GM08714 (cell line): ENCODE measurements around the gene RAD9A.
A peak's percentile ranks its signal among the peaks of the same experiment; 100 is the strongest.

Experiments used
- H3K4me3 ChIP-seq: fragments of 200-500 bp; sonication (Bioruptor generic); 2 replicates; pipeline ENCODE4 v1.5.1; 2014; ENCODE audit warnings: mild to moderate bottlenecking, low read length, inconsistent platforms
- ZNF274 ChIP-seq: IDR thresholded peaks from 2 replicates; pipeline ENCODE4 v1.6.1; 2012; ENCODE audit warnings: mild to moderate bottlenecking, low read depth, low read length

RAD9A gene

GRCh38 chr11:67391304-67392182 is at the start of gene RAD9A:
TSS of gene RAD9A (plus strand) at chr11:67391986. CDS start at chr11:67392045, 59 bp downstream.
- TF ChIP-seq ZNF274: no peak
- peak within 1 kb of the TSS; percentile 83 for H3K4me3 ChIP-seq

GRCh38 chr11:67344264-67344663 is 47.5 kb upstream of the RAD9A start:
- no peak overlapping the region for H3K4me3 ChIP-seq
- no peak for TF ChIP-seq ZNF274

- TF ChIP-seq ZNF274: no peak
- no peak overlapping the region for H3K4me3 ChIP-seq
Observed at GRCh38 chr11:67345247-67345919, 46.4 kb upstream of the RAD9A start.

- no peak for TF ChIP-seq ZNF274
- no peak overlapping the region for H3K4me3 ChIP-seq
Observed at GRCh38 chr11:67345920-67346819, 45.6 kb upstream of the RAD9A start.

GRCh38 chr11:67347964-67348749 is 43.6 kb upstream of the RAD9A start:
- no peak for TF ChIP-seq ZNF274
- no peak overlapping the region for H3K4me3 ChIP-seq

GRCh38 chr11:67349036-67349435 is 42.8 kb upstream of the RAD9A start:
- no peak overlapping the region for H3K4me3 ChIP-seq
- no peak for TF ChIP-seq ZNF274

- no peak for TF ChIP-seq ZNF274
- H3K4me3 ChIP-seq: no peak overlapping the region
Observed at GRCh38 chr11:67349457-67349856, 42.3 kb upstream of the RAD9A start.

GRCh38 chr11:67349928-67350465 is 41.8 kb upstream of the RAD9A start:
- no peak for TF ChIP-seq ZNF274
- H3K4me3 ChIP-seq: no peak overlapping the region

- TF ChIP-seq ZNF274: no peak
- H3K4me3 ChIP-seq: peak overlapping the region; percentile 74; the same call in 1 of the 2 replicates
Observed at GRCh38 chr11:67351275-67352005, 40.3 kb upstream of the RAD9A start.

- H3K4me3 ChIP-seq: peak overlapping the region; percentile 74
- no peak for TF ChIP-seq ZNF274
Observed at GRCh38 chr11:67352546-67353316, 39.1 kb upstream of the RAD9A start.

- peak within 1 kb of the TSS; percentile 74 for H3K4me3 ChIP-seq
- TF ChIP-seq ZNF274: no peak
Observed at GRCh38 chr11:67353317-67354074, 38.3 kb upstream of the RAD9A start, which contains the start of gene POLD4. TSS of gene POLD4 (minus strand) at chr11:67353546. CDS start at chr11:67353399, 147 bp downstream.
